CD4-positive, alpha-beta T cell treated with Interleukin-2 at 100 ng/mL for 4 hours (primary cell): Measurements from ENCODE around the gene TMEM179B.
"Not testable (repeated sequence)": the region's sequence is repeated elsewhere in the genome, so short reads cannot be mapped to it uniquely, and the experiment has no call there.

Experiments used
- DNase-seq: peaks from one replicate; pipeline ENCODE4 v3.0.0-alpha.2; 2020; ENCODE audit warnings: low spot score

TMEM179B gene

GRCh38 chr11:62789576-62789975 is 2.4 kb downstream of the TMEM179B start:
- no peak for DNase-seq

GRCh38 chr11:62791501-62792201 is 4.4 kb downstream of the TMEM179B start, which contains the start of gene TMEM223:
Gene TMEM223, minus strand, starts transcription at chr11:62792006. Its CDS starts 12 bp downstream, at chr11:62791994.
- peak; percentile 90 for DNase-seq

GRCh38 chr11:62792202-62792575 is 5.0 kb downstream of the TMEM179B start:
- no peak for DNase-seq

GRCh38 chr11:62794201-62794775 is 7.1 kb downstream of the TMEM179B start:
- no peak for DNase-seq

- no peak for DNase-seq
Observed at GRCh38 chr11:62796281-62796680, 9.1 kb downstream of the TMEM179B start.

- DNase-seq: no peak
Observed at GRCh38 chr11:62799486-62799885, 12.3 kb downstream of the TMEM179B start.

- DNase-seq: no peak
Observed at GRCh38 chr11:62801071-62801470, 13.9 kb downstream of the TMEM179B start.

- peak; percentile 35 for DNase-seq
Observed at GRCh38 chr11:62804310-62805075, 17.3 kb downstream of the TMEM179B start.

- DNase-seq: peak; percentile 96
Observed at GRCh38 chr11:62805076-62805892, 18.1 kb downstream of the TMEM179B start, which contains the start of gene NXF1. Gene NXF1, minus strand, starts transcription at chr11:62805440. Its CDS starts 84 bp downstream, at chr11:62805356.

GRCh38 chr11:62805961-62806441 is 18.8 kb downstream of the TMEM179B start:
- no peak for DNase-seq

- no peak for DNase-seq
Observed at GRCh38 chr11:62806611-62807121, 19.5 kb downstream of the TMEM179B start.

GRCh38 chr11:62810748-62811147 is 23.5 kb downstream of the TMEM179B start:
- DNase-seq: no peak

GRCh38 chr11:62811659-62812058 is 24.5 kb downstream of the TMEM179B start:
- no peak for DNase-seq

- no peak for DNase-seq
Observed at GRCh38 chr11:62816557-62816956, 29.4 kb downstream of the TMEM179B start.

- DNase-seq: no peak
Observed at GRCh38 chr11:62817129-62817528, 29.9 kb downstream of the TMEM179B start.

- no peak for DNase-seq
Observed at GRCh38 chr11:62823677-62824076, 36.5 kb downstream of the TMEM179B start.

- not testable (repeated sequence) for DNase-seq
Observed at GRCh38 chr11:62828130-62828529, 40.9 kb downstream of the TMEM179B start.

- DNase-seq: no peak
Observed at GRCh38 chr11:62830904-62831519, 43.8 kb downstream of the TMEM179B start.

GRCh38 chr11:62831520-62832335 is 44.5 kb downstream of the TMEM179B start, which contains the start of gene STX5:
Gene STX5, minus strand, starts transcription at chr11:62832051. Its CDS starts 808 bp downstream, at chr11:62831243.
- DNase-seq: peak; percentile 100
